Activated B cell treated with CpG ODN at 0.5 μM for 24 hours (primary cell): Measurements from ENCODE around the gene RFT1. TPM values are rescaled to one million over a fixed set of nuclear protein-coding genes. Genes with fewer than 3 reads are reported as not detected.
A peak's percentile ranks its signal among the peaks of the same experiment; 100 is the strongest.

Source experiments
- ATAC-seq: fragments of 200-7000 bp; cut with Tn5 transposase; one replicate; pipeline ENCODE4 v1.10.0; 2021; ENCODE audit warnings: low read depth, mild to moderate bottlenecking, moderate library complexity
- CTCF ChIA-PET: fragments of 350-600 bp; sonication (Branson Sonifier 250); formaldehyde crosslinking; loops from one replicate; lab custom pipeline; 2021; ENCODE audit warnings: antibody characterized with exemption; lab: Charles Lee
- POLR2A ChIA-PET: fragments of 350-600 bp; sonication (Branson Sonifier 250); formaldehyde crosslinking; loops from one replicate; lab custom pipeline; 2021; ENCODE audit warnings: antibody characterized with exemption; lab: Charles Lee
- DNase-seq: peaks from one replicate; pipeline ENCODE4 v3.0.0; 2022
- H3K27ac Mint-ChIP-seq: one replicate; pipeline ENCODE4 v1.8.0; 2020; ENCODE audit warnings: mixed read lengths
- H3K27me3 Mint-ChIP-seq: one replicate; pipeline ENCODE4 v1.8.0; 2021; ENCODE audit warnings: mixed read lengths
- H3K36me3 Mint-ChIP-seq: one replicate; pipeline ENCODE4 v1.8.0; 2021; ENCODE audit warnings: low read depth, mixed read lengths
- H3K4me1 Mint-ChIP-seq: one replicate; pipeline ENCODE4 v1.8.0; 2021; ENCODE audit warnings: mixed read lengths
- H3K4me3 Mint-ChIP-seq: one replicate; pipeline ENCODE4 v1.8.0; 2020; ENCODE audit warnings: mild to moderate bottlenecking, mixed read lengths
- H3K9me3 Mint-ChIP-seq: one replicate; pipeline ENCODE4 v1.8.0; 2020; ENCODE audit warnings: mixed read lengths
- CTCF ChIP-seq: fragments of 200-600 bp; IDR thresholded peaks from one replicate; pipeline ENCODE4 v1.8.0; 2022; ENCODE audit warnings: antibody characterized with exemption, mild to moderate bottlenecking
- intact Hi-C: fragments of 100-400 bp; cut with micrococcal nuclease; formaldehyde crosslinking; loops from one replicate; pipeline ENCODE4 v1.15.1; 2024
- total RNA-seq: library from RNA; stranded (reverse); gene quantifications from 2 replicates; pipeline ENCODE4 v1.2.3, GENCODE V29; 2022

The RFT1 gene
- total RNA-seq, 1 donor from 2014 or later = 23.6 TPM

DNA sequence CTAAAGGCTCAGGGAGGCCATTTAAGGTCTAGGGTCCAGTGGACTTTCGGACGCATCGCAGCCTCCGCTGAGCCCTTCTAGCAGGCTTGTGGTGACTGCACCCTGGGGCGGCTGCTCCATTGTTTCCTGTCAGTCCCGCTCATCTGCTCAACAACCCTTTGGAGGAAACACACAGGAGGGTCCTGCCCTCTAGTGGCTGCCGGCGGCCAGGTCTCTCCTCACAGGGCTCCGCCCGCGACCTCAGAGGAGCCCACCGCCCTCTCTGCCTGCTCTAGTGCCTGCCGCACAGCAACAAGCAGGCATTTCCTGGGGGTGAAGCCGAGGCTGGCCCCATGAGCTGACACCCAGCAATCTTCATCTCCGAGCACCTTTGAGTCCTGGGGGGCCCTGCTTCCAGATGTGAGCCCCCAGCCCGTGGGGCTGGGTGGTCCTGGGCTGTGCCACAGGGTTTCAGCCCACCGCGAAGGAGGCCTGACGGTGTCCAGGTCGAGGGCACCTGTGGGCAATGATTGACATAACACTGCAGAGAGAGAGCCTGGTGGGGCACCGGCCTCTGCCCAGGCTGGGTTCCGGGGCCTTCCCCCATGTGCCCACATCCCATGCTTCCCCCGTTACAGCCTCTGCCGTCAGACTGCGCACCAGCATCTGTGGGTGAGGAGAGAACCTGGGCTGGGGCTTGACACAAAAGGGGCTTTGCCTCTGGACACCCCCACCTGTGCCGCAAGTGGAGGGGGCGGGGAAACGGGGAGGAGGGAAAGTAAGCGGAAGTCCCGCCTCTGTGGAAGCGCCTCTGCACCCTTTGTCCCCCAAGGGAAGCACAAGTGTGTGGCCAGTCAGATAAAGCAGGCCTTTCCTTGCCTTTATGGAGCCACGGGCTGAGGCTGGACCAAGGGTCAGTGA, 57.3 kb downstream of the RFT1 start:
- peak overlapping the region; percentile 92 for H3K4me3 Mint-ChIP-seq
- ATAC-seq (peak; percentile 94), DNase-seq (peak; percentile 76)
- TF ChIP-seq CTCF = peak; percentile 39
- intact Hi-C loops = loop anchor here (1.0 kb wide), 7 partner anchors 27 to 331 kb away; partner anchors contain the start of genes NEK4 and SFMBT1
- POLR2A ChIA-PET = interaction anchor here (1.0 to 1.6 kb wide), 2 partner anchors 87 to 302 kb away, joined by 3 read pairs; partner anchors contain the start of gene NEK4
- peaks cover 13% of the 10 kb centered on the region for H3K4me1 Mint-ChIP-seq
- CTCF ChIA-PET = interaction anchor here (0.8 to 1.3 kb wide), 2 partner anchors 222 to 229 kb away, joined by 3 to 5 read pairs; no protein-coding TSS in a partner anchor
- no peaks in the 10 kb centered on the region for H3K27me3 Mint-ChIP-seq
- H3K9me3 Mint-ChIP-seq = no peaks in the 10 kb centered on the region
- no peaks in the 10 kb centered on the region for H3K36me3 Mint-ChIP-seq
- peak overlapping the region; percentile 89 for H3K27ac Mint-ChIP-seq

- ChIA-PET POLR2A (no interaction called here), CTCF (interaction anchor here (1.3 to 1.5 kb wide), 3 partner anchors 141 to 227 kb away, joined by 3 to 5 read pairs (median 5); no protein-coding TSS in a partner anchor)
- Mint-ChIP-seq H3K36me3 (no peaks in the 10 kb centered on the region), H3K9me3 (no peaks in the 10 kb centered on the region), H3K27me3 (no peaks in the 10 kb centered on the region), H3K4me1 (peaks cover 13% of the 10 kb centered on the region), H3K27ac (no peak overlapping the region), H3K4me3 (peak overlapping the region; percentile 92)
- no peak for ATAC-seq
- TF ChIP-seq CTCF = no peak
- DNase-seq = no peak
- intact Hi-C loops = loop anchor here (1.0 kb wide), 7 partner anchors 26 to 330 kb away; partner anchors contain the start of genes NEK4 and SFMBT1
These were observed 58.3 kb downstream of the RFT1 start for GRCh38 chr3:53071882-53072431.

DNA sequence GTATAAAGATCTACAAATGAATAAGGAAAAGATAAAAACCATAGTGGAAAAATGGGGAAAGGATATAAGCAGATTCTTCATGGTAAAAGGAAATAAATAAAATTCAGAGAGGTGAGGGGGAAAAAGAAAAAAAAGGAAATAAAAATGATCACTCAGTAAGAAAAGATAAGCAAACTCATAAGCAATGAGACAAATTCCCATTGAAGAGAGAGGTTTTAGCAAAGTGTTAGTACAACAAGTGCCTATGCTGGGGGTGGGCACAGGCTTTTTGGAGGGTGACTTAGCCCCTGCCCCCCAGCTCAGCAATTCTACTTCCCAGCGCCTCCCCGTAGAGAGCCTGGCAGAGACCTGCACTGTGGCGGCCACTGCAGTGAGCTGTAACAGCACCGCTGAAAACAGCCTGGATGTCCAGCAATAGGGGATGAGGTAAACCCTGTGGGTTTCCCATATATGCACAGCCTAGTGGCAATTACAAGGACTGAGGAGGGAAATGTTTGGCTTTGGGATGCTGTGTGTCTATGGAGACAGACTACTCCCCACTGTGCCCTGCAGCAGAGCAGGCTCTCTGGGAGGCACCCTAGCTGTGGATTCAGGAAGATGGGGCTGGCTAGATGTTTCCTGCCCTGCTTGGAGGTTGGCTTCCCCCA, 60.7 kb downstream of the RFT1 start:
- Mint-ChIP-seq H3K4me1 (peaks cover 13% of the 10 kb centered on the region), H3K4me3 (no peak overlapping the region), H3K36me3 (no peaks in the 10 kb centered on the region), H3K27ac (no peak overlapping the region), H3K27me3 (peaks cover 5% of the 10 kb centered on the region), H3K9me3 (no peaks in the 10 kb centered on the region)
- ChIA-PET CTCF (interaction anchor here (0.8 kb wide), 1 partner anchor 134 kb away, joined by 3 read pairs; no protein-coding TSS in a partner anchor), POLR2A (no interaction called here)
- no peak for TF ChIP-seq CTCF
- no peak for ATAC-seq
- DNase-seq = no peak
- intact Hi-C loops = no loop called here

DNA sequence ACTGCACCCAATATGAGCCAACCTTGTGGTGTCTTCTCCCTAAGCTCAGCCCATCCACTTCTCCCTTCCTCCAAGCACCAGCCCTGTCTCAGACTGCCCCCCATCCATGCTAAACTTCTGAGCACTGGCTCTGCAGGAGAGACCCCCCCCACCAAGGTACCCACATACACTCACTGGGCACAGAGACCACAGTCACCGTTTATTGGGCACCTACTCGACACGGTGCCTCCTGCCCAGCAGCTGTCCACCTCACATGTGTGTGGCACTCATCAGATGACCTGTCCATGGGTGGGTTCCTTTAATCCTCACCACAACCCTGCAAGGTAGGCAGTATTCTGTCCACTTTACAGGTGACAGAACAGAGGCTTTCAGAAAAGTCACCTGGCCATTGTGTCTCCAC, 62.1 kb downstream of the RFT1 start:
- Mint-ChIP-seq H3K9me3 (no peaks in the 10 kb centered on the region), H3K4me1 (peaks cover 9% of the 10 kb centered on the region), H3K27me3 (peaks cover 11% of the 10 kb centered on the region), H3K36me3 (no peaks in the 10 kb centered on the region), H3K4me3 (no peak overlapping the region), H3K27ac (no peak overlapping the region)
- DNase-seq (no peak), ATAC-seq (no peak)
- intact Hi-C loops = no loop called here
- TF ChIP-seq CTCF = no peak
- ChIA-PET CTCF (no interaction called here), POLR2A (no interaction called here)
